ENCODE results near the gene SKI.

Gene SKI

DNA sequence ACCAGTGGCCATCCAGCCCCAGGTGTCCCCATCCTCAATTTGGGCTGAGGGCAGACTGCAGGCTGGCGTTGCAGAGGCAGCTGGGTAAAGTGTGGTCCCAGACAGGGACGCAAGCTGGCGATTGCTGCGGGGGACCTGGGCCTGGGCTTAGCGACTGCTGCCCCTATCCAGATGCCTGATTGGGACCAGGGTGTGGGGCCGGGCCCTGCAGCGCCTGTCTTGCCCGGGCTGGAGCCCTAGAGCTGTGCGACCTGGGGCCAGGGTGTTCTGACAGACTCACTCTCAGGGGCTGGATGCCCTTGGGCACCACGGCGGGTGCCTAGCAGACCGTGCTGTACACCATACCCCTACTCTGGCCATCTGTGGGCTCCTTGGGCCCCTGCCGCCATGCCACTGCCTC, 17.3 kb upstream of the SKI start:
- DNase-seq, result no peak

DNA sequence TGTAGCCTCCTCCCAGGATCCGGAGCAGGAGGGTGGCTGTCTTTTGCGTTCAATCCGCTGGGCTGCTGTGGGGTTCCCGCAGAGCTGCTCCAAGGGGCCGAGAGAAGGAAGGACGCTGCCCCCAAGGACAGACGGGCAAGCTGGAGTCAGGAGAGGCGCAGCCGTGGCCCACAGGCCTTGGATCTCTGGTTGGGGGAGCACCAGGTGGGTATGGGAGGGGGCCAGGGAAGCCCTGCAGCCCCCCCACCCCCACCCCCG, 15.9 kb upstream of the SKI start:
- DNase-seq, result no peak

DNA sequence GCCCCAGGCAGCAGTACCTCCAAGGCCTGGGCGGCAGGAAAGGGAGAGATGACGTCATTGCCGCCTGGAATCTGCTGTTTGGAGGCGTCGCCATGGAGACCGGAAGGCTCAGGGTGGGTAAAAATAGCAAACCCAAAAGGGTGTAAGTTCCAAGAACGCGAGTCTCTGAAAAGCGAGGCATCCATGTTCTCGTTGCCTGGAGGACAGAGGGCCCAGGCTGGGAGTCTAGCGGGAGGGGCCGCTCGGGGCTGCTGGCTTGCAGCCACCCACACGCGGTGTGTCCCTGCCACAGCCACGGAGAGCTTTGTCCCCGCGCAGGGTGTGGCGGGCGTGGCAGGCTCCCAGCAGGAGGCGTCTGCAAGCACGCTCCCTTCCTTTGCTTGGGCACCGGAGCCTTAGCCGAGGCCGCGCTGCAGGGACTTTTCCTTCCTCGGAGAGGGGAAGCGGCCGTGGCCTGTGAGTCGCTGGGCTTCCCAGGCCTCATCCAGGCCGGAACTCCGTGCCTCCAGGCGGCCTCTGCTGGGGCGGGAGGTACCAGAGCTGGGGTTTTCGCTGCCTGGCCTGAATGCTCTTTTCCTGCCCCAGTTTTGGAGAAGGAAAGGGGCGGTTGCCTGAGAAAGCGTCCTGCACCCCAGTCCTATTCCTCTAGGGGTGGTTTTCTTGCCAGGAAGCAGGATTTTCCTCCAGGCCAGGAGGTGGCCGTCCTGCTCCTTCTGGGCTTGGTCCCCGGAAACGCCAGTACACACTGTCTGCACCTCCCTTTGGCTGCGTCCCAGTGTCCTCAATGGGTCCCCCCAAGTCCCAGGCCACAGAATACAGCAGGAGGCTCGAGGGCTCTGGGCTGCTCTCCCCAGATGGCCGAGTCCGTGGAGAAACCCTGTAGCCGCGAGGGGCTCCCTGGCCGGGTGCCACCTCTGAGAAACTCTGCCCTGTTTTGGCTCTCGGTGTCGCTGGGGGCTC, 15.3 kb upstream of the SKI start:
- peak; percentile 69 for DNase-seq

DNA sequence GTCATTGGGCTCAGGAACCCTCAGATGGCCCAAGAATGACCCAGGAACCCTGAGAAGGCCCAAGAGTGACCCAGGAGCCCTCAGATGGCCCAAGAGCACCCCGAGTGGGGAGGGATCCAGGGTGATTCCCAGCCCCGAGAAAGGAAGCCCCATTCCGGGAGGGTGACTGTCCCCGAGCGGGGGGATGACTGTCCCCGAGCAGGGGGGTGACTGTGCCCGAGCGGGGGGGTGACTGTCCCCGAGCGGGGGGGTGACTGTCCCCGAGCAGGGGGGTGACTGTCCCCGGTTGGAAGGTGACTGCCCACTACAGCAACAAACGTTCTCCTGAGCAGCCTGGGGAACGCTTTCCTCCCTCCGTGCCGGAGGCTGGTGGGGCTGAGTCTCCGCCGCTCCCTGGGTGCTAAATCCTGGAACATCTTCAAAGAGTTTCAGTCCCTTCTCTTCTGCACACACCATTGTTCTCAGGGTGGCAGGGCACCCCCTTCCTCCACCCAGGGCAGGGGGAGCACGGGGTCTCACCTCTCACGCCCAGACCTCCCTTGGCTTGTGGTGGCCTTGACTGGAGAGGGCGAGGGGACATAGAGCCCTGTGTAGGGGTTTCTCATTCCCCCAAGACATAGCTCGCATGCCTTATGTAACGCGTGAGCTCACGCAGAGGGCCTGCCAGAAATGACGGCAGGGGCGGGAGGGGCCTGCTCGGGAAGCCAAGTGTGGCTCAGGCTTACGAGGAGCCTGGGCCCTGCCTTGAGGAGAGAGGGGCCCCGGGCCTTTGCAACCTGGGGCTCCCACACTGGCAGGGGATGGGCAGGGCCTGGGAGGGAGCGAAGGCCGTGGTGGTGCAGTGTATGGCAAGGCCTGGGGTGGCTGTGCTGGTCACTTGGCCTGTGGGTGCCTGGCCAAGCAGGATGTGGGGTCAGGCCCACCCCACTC, 14.3 kb upstream of the SKI start:
- no peak for DNase-seq

DNA sequence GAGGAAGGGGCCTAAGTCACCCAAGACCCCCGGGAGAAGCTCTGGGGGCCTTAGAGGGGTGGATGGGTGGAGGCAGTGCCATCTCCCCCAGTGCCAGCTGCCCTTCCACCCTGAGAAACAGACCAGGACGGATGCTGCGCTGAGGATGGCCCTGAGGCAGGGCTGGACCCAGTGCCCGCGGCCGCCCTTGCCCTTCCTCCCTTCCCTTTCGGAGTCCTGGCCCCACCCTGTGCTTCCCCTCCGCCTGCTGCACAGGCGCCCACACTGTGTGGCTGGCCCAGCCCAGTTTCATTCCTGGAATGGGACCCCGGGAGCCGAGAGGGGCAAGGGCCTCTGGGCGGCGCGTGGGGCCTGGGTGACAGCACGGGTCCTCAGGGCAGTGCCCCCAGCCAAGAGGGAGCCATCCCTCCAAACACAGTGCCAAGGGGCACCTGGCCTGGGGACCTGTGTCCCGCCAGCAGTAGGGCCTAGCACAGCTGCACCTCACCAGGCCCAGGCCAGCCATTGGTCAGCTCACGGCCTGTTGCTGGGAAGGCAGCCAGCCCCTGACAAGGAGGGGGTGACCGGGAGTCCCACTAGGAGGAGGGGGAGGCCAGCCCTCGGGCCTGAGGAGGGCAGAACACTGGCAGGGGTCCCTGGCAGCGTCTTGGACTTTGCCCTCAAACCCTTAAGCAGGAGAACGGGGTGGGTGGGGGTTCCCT, 13.4 kb upstream of the SKI start:
- DNase-seq, result no peak

DNA sequence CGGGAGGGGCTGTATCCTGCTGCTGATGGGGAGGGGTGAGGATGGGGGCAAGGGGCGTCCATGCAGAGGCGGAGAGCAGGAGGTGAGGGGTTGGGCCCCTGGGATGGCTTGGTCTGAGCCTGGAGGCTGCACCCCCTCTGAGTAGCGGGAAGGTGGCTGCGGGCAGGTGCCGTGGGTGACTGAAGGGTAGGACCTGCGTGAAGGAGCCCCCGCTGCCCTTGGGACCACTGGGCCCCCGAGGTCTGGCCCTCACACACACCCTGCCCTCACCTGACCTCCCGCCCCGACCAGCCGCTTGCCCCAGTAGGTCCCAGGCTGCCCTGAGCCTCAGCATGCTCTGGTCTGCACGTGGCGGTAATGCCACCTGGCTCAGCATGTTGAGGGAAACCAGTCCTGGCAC, 12.8 kb upstream of the SKI start:
- no peak for DNase-seq

DNA sequence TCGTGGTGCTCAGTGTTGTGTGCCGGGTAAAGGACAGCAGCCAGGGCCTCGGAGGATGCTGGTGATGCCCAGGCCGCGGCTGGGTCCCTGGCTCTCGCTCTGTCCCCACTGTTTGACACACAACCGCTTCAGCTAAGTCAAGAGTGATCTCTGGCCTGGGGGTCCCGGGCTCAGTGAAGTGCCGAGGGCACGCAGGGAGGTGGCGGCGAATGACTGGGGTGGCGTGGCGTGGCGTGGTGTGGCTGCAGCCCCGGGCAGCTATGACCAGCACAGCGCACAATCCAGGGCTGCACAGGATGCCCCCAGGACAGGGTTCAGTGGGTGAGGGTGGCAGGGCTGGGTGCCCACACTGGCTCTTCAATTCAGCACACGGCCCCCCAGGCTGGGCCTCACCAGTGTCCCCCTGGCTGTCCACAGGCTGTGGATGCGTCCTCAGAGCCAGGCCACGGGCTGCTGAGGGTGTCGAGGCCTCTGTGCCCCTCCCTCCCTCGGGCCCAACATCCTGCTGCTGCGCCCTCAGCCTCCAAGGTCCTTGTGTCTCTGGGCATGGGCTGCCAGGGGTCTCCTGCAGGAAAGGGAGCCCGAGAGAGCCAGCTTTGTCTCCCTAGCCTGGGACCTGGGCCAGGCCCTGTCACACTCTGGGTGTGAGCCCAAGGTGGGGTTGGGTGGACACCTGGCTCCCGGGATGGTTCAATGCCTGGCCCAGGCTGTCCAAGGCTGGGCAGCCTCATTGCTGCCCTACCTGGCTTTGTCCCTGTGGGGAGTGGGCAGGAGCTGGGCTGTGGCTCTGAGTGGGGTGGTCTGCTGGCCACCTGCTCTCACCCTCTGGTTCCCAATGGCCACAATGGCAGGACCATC, 12.0 kb upstream of the SKI start:
- no peak for DNase-seq

DNA sequence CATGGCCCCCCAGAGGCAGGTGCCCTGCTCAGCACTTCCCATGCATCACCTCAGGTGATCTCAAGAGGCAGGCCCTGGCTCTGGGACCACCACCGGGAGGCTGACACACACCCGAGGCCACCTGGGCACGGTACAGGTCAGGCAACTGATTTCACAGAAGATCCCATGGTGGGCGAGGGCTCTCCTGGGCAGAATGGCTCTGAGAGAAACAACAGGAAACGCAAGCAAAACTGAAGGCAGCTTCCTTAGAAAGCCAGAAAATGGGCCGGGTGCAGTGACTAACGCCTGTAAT, 11.4 kb upstream of the SKI start:
- no peak for DNase-seq

DNA sequence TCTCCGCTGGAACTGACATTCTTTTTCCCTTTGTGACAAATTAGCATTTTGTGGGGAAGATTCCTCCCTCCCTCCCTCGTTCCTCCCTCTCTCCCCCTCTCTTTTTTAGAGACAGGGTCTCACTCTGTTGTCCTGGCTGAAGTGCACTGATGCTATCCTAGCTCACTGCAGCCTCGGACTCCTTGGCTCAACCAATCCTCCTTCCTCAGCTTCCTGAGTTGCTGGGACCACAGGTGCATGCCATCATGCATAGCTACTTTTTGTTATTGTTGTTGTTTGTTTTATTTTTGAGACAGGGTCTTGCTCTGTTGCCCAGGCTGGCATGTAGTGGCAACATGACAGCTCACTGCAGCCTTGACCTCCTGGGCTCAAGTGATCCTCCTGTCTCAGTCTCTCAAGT, 6.8 kb upstream of the SKI start:
- no peak for DNase-seq

DNA sequence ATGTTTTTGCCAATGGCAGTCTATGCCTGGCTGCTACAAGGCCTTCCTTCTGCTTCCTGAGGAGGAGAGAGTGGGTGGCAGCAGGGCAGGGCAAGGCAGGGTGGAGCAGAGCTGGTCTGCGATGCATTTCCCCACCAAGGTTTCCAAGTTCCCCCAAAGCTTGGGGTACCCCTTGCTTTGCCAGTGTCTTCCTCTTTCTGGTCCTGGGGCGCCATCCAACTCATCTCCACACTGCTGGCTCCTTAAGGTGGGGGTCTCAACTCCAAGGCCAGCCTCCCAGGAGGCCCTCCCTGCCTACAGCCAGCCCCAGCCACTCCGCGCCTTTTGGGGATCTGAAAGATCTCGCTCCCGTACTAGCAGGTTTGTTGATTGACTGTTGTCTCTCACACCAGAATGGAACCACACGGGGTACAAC, 3.9 kb upstream of the SKI start:
- DNase-seq, result no peak

DNA sequence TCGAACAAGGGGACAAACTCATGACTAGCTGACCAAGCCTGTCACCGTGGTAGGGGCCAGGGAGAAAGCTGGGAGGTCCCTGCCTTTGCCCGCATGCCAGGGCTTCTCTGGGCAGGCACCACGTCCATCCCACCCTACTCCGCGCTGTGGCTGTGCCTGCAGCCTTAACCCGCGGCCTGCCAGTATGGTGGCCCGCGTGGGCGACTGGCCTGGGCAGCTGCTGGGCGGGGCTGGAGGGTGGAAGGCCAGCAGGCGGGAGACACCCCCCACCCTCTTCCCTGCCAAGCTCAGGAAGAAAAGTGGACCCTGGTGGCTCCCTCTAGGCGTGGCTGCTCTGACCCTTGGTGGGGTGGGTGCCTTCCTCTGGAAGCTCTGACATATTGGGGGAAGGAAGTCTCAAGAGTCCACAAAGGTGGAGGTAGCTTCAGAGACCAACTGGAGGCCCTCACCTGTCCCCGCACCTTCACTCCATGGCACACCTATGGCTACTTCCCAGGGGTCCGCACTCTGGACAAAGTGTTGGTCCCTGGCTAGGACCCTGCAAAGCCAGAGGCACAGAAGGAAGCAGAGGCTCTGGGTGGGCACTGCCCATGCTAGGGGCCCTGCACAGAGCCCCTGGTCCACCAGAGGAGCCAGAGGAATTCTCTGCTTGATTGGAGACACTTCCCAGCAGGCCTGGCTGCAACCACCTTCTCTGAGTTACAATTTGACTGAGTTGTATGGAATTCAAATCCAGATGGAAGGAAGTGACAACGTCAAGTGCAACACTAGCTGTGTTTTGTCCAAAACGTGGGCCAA, 3.3 kb upstream of the SKI start:
- no peak for DNase-seq

DNA sequence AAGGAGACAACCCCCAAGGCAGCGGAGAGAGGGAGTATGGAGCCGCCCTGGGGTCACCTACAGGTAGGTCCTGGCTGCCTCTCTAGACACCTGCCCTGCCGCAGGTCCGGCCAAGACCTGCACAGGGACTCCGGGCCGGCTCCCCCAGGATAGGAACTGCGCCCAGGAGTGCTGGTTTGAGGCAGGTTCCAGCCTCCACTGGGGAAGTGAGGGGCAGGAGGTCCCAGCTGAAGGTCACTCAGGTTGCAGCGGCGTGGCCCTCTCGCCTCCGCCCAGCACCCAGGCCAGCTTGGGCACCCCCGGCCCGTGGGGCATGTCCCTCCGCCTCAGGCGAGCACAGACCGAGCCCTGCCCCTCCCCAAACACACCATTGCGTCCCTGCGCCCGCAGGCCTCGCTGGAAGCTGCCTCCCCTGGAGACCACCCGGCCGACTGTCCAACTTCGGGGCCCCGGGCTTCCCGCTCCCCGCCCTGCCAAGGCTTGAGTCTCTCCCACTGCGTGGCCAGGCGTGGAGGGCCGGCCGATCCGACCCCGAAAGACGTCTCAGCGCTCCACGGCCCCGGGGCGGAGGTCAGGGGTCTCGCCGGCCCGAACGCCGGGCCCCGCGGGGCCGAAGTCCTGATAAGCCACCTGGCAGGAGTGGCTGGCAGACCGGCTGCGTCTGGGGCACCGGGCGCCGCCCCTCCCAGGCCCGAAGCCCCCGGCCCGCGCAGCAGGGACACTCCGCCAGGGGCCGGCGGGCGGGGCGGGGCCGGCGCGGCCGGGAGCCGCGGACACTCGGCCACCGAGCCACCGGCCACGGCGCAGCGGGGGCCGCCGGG, 1.4 kb upstream of the SKI start:
- DNase-seq, result no peak

DNA sequence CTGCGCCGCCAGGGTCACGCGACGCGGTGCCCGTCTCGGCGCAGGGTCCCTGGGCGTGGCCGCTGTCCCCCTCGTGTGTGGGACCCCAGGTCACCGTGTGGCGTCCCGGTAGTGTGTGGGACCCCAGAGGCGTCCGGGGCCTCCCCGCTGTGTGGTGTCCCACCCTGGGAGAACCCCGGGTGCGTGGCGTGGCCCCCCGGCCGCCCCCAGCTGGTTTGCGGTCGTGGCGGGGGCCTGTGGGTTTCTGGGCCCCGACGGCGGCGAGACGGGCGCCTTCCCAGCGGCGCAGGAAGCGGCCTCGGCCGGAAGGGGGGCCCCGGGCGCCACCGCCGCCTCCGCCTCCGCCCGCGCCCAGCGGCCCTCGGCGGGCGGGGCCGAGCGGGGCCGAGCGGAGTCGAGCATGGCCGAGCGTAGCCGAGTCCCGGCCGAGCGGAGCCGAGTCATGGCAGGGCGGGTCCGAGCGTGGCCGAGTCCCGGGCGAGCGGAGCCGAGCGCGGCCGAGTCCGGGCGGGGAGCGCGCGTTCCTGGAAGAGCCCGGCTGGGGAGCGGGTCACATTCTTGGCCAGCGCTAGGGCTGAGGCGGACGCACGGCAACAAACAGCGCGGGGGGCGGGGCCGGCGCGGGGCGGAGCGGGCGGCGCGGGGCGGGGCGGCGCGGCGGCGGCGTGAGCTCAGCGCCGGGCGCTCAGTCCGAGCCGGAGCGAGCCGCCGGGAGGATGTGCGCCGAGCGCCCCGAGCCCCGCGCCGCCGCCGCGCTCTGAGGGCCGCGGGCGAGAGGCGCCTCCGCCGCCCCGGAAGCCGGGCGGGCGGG, 568 bp upstream of the SKI start:
- DNase-seq, result peak; percentile 96

DNA sequence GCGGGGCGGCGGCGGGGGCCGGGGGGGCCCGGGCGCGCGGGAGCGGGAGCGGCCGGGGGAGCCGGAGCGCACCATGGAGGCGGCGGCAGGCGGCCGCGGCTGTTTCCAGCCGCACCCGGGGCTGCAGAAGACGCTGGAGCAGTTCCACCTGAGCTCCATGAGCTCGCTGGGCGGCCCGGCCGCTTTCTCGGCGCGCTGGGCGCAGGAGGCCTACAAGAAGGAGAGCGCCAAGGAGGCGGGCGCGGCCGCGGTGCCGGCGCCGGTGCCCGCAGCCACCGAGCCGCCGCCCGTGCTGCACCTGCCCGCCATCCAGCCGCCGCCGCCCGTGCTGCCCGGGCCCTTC, 546 bp downstream of the SKI start:
- DNase-seq, result peak; percentile 51

DNA sequence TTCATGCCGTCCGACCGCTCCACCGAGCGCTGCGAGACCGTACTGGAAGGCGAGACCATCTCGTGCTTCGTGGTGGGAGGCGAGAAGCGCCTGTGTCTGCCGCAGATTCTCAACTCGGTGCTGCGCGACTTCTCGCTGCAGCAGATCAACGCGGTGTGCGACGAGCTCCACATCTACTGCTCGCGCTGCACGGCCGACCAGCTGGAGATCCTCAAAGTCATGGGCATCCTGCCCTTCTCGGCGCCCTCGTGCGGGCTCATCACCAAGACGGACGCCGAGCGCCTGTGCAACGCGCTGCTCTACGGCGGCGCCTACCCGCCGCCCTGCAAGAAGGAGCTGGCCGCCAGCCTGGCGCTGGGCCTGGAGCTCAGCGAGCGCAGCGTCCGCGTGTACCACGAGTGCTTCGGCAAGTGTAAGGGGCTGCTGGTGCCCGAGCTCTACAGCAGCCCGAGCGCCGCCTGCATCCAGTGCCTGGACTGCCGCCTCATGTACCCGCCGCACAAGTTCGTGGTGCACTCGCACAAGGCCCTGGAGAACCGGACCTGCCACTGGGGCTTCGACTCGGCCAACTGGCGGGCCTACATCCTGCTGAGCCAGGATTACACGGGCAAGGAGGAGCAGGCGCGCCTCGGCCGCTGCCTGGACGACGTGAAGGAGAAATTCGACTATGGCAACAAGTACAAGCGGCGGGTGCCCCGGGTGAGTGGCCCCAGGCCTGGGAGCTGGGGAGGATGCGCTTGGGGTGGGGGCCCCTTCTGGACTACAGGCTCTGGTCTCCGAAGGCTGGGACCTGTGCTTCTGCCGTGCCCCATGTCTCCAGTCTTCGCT, 1.1 kb downstream of the SKI start:
- peak; percentile 72 for DNase-seq

DNA sequence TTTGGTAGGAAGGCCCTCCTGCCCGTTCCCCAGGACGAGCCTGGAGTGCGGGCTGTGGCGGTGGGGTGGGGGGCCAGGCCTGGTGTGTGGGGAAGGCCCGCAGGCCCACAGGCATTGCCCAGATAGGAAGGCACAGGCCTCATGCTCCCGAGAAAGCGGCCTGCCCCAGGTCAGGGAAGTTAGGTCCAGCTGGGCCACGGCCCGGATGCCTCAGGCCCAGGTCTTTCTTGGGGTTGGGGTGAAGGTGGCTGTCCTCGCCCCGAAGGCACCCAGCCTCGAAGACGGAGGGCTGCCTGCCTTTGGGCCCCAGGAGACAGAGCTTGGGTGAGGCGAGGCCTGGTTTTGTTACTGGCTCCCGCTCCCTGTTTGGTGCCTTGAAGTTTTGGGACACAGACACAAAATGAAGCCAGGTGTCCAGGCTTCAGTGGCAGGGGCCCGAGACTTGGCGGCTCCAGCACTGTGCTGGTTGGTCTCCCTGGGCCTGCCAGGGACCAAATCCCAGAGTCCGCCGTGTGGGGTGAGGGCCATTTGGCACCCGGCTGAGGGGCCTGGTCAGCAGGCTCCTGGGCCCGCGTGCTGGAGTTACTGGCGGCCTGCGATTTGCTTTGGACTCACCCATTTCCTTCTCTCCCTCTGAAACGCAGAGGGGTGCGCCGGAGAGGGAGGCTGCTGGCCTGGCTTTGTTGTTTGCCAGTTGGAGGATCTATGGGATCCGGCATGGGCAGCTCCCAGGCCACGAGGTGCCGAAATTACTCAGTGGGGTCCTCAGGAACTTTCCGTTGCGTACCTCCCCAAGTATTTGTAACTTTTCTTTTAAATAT, 2.0 kb downstream of the SKI start:
- DNase-seq, result peak; percentile 42

DNA sequence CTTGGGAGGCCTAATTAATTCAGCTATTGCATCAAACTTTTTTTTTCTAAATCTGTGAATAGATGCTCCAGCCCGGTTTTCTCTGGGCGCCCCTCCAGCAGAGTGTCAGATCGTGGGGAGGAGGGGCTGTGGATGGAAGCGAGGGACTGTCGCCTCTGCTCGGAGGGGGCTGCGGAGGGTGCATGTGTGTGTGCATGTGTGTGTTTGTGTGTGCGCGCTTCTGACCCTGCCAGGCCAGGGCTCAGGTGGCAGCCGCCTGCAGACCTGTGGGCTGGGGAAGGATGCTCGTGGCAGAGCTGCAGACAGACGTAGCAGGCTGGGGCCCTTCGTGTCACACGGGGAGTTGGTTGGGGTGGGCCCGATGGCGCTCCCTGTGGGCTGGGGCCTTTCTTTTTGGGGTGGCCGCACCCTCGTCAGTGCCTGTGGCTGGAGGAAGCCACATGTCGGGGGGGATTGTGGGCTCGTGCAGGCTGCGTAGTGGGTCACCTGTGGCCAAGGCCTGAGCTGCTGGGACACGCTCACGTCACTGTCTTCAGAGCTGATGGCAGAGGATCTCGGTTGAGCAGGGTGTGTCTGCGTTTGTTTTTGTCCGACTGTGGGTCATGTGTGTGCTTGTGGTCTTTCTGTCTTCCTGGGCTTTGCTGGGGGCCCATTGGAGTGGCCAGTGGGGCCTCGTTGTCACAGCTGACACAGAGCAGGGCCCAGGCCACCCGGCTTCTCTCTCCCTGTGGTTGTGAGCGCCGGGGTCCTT, 2.8 kb downstream of the SKI start:
- peak; percentile 57 for DNase-seq
